ENCODE measurements around the gene KCNJ6.

The KCNJ6 gene

DNA sequence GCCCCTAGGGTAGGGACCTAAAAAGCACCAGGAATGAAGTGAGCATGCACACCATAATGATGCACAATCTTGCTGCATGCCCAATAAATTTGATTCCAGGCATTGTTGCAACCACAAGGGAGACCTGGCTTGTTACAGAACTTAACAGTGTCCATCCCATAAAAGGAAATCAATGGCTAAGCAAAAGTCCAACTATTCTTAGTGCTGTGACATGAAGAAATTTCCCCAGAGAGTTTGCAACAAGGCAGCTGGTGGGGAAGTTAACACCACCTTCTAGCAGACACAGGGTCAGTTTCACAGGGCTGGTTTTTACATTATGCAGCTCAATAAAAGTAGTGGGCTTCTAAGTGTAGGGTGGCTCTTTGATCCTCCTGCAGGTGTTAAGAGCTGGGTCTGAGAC lies 221.1 kb downstream of the KCNJ6 start:
- TF ChIP-seq MYC (IDR thresholded peaks at IDR 0.05; ENCODE audit: low read depth, low read length) (no peak), POLR2A (IDR thresholded peaks at IDR 0.05; ENCODE audit: extremely low read depth, insufficient read length) (no peak), MAX (IDR thresholded peaks at IDR 0.05; ENCODE audit: low read depth, low read length) (no peak), CTCF (IDR thresholded peaks at IDR 0.05; ENCODE audit: low read depth, low read length) (no peak)
- no peak for DNase-seq (ENCODE audit: low read depth)

GRCh38 chr21:37688952-37689659 lies 227.2 kb downstream of the KCNJ6 start:
- TF ChIP-seq MAX (IDR thresholded peaks at IDR 0.05; ENCODE audit: low read depth, low read length) = no peak
- no peak for TF ChIP-seq MYC (IDR thresholded peaks at IDR 0.05; ENCODE audit: low read depth, low read length)
- TF ChIP-seq CTCF (IDR thresholded peaks at IDR 0.05; ENCODE audit: low read depth, low read length) = no peak
- TF ChIP-seq POLR2A (IDR thresholded peaks at IDR 0.05; ENCODE audit: extremely low read depth, insufficient read length) = no peak
- DNase-seq (ENCODE audit: low read depth) = no peak
- no peak overlapping the region for H3K4me3 ChIP-seq (ENCODE audit: low read depth, low read length)

More for the DNA sequence above, 221.1 kb downstream of the KCNJ6 start:
- H3K4me3 ChIP-seq (ENCODE audit: low read depth, low read length) = no peak overlapping the region

GRCh38 chr21:37686991-37687810 lies 229.1 kb downstream of the KCNJ6 start:
- TF ChIP-seq MAX (IDR thresholded peaks at IDR 0.05; ENCODE audit: low read depth, low read length) (no peak), CTCF (IDR thresholded peaks at IDR 0.05; ENCODE audit: low read depth, low read length) (no peak), MYC (IDR thresholded peaks at IDR 0.05; ENCODE audit: low read depth, low read length) (no peak), POLR2A (IDR thresholded peaks at IDR 0.05; ENCODE audit: extremely low read depth, insufficient read length) (no peak)
- DNase-seq (ENCODE audit: low read depth) = no peak

DNA sequence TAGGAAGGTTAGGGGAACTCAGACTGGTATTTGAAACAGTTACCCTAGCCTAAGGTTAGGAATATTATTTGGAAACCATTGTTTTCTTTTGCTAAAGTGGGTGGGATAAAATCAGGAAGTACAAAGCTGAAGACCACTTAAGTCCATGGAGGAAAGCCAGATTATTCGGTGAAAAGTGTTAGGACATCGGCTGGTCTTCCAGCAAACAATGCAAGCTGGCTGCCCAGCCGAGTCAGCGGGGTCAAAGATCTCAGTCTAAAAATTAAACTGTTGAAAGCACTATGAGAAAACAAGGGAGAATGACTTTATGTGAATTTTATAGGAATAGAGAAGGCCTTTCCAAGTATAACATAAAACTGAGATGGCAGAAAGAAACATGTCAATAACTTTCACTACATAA lies 231.7 kb downstream of the KCNJ6 start:
- H3K4me3 ChIP-seq (ENCODE audit: low read depth, low read length) = no peak overlapping the region
- no peak for DNase-seq (ENCODE audit: low read depth)
- TF ChIP-seq POLR2A (IDR thresholded peaks at IDR 0.05; ENCODE audit: extremely low read depth, insufficient read length) (no peak), MAX (IDR thresholded peaks at IDR 0.05; ENCODE audit: low read depth, low read length) (no peak), MYC (IDR thresholded peaks at IDR 0.05; ENCODE audit: low read depth, low read length) (no peak), CTCF (IDR thresholded peaks at IDR 0.05; ENCODE audit: low read depth, low read length) (no peak)

More at GRCh38 chr21:37686991-37687810, 229.1 kb downstream of the KCNJ6 start:
- no peak overlapping the region for H3K4me3 ChIP-seq (ENCODE audit: low read depth, low read length)

- no peak for DNase-seq (ENCODE audit: low read depth)
- TF ChIP-seq POLR2A (IDR thresholded peaks at IDR 0.05; ENCODE audit: extremely low read depth, insufficient read length) (no peak), MYC (IDR thresholded peaks at IDR 0.05; ENCODE audit: low read depth, low read length) (no peak), MAX (IDR thresholded peaks at IDR 0.05; ENCODE audit: low read depth, low read length) (no peak), CTCF (IDR thresholded peaks at IDR 0.05; ENCODE audit: low read depth, low read length) (no peak)
- H3K4me3 ChIP-seq (ENCODE audit: low read depth, low read length) = no peak overlapping the region
Observed at GRCh38 chr21:37684115-37684493, 232.2 kb downstream of the KCNJ6 start.
